GM18520 (cell line): ENCODE measurements around the gene PIEZO1.
"Not testable (repeated sequence)": the region's sequence is repeated elsewhere in the genome, so short reads cannot be mapped to it uniquely, and the experiment has no call there.

Experiments
- ATAC-seq: cut with Tn5 transposase; IDR thresholded peaks from one replicate; pipeline ENCODE4 v1.9.1; 2021; ENCODE audit not compliant: unreplicated experiment

PIEZO1 gene

GRCh38 chr16:88673716-88674379 is 111.2 kb downstream of the PIEZO1 start:
- no peak for ATAC-seq

- no peak for ATAC-seq
These were observed 112.2 kb downstream of the PIEZO1 start for GRCh38 chr16:88672776-88673175.

DNA sequence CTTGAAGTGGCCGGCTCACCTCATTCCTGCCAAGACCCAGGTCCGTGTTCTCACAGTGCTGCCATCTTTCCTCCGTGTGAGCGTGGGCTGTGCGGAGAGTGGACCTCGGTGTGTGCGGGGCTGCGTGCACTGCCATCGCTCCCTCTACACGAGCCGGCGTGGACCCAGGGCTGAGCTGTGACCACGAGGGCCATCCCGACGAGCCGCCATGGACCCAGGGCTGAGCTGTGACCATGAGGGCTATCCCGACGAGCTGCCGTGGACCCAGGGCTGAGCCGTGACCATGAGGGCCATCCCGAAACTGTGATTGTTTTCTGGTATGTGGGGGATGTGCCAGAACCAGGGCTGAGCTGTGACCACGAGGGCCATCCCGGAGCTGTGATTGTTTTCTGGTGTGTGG is 113.2 kb downstream of the PIEZO1 start:
- no peak for ATAC-seq

DNA sequence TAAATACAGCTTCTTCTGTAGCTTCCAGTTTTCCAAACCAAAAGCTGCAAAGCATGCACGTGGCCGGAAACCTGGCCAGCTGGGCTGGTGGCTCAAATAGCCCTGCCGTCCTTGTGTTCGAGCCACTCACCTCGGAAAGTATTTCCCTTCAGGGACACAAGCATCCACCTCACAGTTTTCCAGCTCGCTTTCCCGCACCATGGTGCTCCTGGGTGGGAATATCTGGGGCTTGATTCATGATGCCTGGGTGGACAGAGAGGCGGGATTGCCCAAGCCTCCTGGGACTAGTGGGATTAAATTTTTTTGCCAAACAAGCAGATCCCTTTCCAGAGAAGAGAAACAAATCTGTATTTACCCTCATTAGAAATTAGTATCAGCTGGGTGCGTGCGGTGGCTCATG is 115.0 kb downstream of the PIEZO1 start:
- no peak for ATAC-seq

GRCh38 chr16:88669493-88669892 is 115.5 kb downstream of the PIEZO1 start:
- not testable (repeated sequence) for ATAC-seq

GRCh38 chr16:88667461-88667860 is 117.6 kb downstream of the PIEZO1 start:
- no peak for ATAC-seq

- ATAC-seq, result no peak
These were observed 119.5 kb downstream of the PIEZO1 start for GRCh38 chr16:88665570-88665969.
